Head of caudate nucleus (tissue), 42 donors: ENCODE measurements around the gene SLC35B1.

Experiments used
- DNase-seq, 42 donors: peaks; one replicate each; pipeline versions ENCODE4 v3.0.0 to v3.0.0-alpha.2; 2020 to 2021; ENCODE audit warnings: mixed read lengths in 7 of 42
- intact Hi-C: fragments of 100-400 bp; cut with DNase I; formaldehyde crosslinking; loops from one replicate; pipeline ENCODE4 v1.15.0; 2022

The SLC35B1 gene

GRCh38 chr17:49707246-49707607 is 537 bp downstream of the SLC35B1 start:
- intact Hi-C loops = no loop called here

DNA sequence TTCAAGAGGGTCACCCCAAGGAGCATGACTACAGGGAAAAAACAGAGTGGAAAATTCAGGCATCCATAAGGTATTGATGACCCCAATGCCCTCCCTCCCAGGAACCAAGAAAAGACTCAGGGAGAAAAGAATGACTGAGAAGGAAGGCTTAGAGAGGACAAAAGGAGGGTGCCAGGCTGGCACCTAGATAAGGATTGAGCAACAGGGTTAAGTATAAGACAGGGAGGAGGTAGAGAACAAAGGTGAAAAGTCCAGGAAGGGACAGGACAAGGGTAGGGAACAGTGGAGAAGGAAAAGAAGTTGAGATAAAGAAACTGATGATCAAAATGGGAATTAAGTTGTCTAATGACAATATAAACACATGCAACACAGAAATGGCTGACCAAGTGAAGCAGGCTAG is 2.5 kb downstream of the SLC35B1 start:
- no peak for DNase-seq
- intact Hi-C loops = no loop called here

More at GRCh38 chr17:49707246-49707607, 537 bp downstream of the SLC35B1 start:
- peak in 2 of 42 donors; percentile 12 for DNase-seq

DNA sequence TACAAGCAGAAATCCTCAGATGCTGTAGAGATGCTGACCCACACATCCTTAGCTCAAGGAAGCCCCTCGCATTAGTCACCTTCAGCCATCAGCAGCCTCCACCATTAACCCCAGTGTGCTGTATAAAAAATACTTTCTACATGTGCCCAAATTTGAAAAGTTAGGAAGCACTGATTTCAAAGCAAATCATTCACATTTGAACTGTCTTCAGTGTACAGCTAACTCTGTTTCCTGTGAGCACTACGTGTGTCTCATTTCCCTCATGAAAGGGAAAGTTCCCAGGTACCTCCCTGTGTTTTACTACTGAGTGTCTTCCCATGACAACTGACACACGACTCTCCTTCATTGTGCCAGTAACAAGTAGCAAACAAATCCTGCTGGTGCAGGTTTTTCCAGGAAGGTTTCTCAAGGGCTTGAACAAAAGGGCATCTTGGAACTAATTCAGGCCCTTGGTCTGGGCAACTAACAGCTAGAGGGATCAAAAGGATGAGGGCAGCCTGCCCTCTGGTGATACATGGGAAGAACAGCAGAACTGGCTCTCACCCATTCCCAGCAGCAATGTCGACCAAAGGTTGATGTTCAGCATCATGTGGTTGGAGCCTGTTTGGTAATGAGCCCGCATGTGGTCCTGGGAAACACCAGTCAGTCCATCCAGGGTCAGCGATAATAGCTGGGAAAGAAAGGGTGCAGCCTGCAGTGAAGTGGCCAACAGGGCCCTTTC is 4.0 kb downstream of the SLC35B1 start:
- peak in 23 of 42 donors; percentile 16 to 77 (median 47) for DNase-seq
- intact Hi-C loops = no loop called here

- DNase-seq = peak in 32 of 42 donors; percentile 16 to 86 (median 58)
- intact Hi-C loops = no loop called here
These were observed 6.8 kb downstream of the SLC35B1 start for GRCh38 chr17:49700960-49701359.

GRCh38 chr17:49699966-49700575 is 7.7 kb downstream of the SLC35B1 start:
- DNase-seq = peak in 6 of 42 donors; percentile 32 to 63 (median 42)
- intact Hi-C loops = no loop called here

GRCh38 chr17:49698005-49698404 is 9.8 kb downstream of the SLC35B1 start:
- intact Hi-C loops = no loop called here
- no peak for DNase-seq

DNA sequence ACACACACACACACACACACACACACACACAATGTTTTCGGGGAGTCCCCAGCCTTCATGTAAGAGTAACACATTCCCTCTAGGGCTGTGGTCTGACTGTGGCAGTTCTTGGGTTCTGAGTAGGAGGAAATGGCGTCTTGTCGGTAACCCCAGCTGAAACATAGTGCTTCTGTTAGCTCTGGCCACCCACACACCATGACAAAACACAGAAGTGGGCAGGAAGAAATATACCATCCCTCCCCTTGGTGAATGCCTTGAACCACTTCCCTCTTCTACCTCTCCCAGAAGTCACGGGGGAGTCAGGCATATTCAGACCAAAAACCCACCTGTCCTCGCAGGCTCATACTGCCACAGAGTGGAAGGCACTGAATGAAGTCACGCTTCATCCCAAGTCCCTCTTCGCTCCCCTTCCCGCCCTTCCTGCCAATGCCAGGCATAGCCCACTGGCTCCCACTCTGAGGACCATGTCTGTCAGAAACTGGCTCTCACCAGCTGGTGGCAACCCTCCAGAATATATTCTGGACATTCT is 11.5 kb downstream of the SLC35B1 start:
- intact Hi-C loops = no loop called here
- DNase-seq = peak in 1 of 42 donors; percentile 45

DNA sequence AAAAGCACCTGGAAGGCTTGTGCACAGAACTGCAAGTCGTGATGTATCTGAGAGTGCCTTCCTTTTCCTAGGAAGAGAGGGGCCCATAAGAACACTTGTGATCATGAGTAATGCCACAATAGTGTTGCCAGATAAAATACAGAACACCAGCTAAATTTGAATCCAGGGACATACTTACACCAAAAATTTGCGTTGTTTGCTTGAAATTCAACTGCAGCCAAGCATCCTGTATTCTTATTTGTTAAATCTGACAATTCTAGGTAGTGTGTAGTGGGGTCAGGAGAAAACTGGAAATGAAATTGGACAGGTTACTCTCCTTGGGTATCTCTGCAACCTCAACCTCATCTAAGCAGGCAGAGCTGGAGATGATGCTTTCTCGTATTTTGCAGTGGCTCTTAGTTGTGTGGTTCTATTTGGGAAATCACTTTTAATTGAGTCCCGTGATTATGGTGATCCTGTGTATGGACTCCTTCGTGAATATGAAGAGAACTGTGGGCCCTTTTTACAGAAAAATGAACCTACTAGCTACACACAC is 12.0 kb downstream of the SLC35B1 start:
- intact Hi-C loops = loop anchor here (2.0 kb wide), 1 partner anchor 127 kb away; no protein-coding TSS in a partner anchor
- no peak for DNase-seq

DNA sequence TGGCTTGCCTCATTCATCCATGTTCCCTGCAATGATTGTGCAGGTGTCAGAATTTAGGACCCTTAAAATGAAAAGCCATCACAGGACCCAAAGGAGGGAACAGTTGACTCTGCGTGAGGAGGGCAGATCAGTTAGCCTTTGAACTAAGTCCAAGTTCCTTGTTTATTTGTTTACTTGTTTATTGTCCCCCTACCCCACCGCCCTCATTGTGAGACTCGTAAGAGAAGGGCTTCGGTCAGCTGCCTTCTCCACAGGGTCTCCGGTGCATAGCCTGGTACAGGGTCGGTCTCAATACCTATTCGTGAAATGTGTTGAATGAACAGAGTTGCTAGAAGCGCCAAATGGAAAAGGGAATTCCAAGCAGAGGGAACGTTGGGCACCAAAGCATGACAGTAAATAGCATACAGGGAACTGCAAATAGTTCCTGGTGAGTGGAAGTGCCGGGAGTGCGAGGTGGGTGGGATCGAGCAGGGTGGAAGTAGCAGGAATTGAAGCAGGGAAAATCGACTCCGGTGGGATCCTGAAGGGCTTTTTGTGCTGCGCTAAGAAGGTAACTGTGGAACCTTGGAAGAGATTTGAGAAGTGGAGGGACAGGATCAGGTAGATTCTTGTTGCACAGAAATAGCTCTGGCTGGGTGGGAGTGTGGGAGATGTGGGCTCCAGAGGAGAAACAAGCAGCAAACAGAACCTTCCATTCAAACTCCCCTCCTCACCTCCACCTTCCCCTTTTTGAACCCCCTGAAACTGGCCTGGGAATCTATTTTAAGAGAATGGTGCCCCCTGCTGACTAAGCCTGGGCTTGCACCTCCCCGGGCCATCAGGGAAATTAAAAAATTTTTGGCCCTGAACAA is 12.7 kb downstream of the SLC35B1 start:
- peak in 39 of 42 donors; percentile 26 to 89 (median 69) for DNase-seq
- intact Hi-C loops = loop anchor here (2.0 kb wide), 1 partner anchor 126 kb away; no protein-coding TSS in a partner anchor

DNA sequence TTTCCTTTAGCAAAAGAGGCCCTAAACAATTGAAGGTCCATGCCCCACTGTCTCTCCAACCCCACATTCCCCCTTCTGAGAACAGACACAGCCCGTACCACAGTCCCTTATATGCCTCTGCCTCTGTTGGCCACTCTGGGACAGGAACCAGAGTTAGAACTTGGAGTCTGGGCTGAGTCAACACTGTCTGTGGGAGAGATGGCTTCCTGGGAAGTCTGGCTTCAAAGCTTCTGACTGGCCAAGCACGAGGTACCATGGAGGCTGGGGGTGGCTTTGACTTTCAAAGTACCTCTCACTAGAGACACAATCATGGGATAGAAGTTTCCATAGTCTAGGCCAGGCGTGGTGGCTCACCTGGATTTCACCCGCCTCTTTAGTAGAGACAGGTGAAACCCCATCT is 15.0 kb downstream of the SLC35B1 start:
- intact Hi-C loops = no loop called here
- no peak for DNase-seq

DNA sequence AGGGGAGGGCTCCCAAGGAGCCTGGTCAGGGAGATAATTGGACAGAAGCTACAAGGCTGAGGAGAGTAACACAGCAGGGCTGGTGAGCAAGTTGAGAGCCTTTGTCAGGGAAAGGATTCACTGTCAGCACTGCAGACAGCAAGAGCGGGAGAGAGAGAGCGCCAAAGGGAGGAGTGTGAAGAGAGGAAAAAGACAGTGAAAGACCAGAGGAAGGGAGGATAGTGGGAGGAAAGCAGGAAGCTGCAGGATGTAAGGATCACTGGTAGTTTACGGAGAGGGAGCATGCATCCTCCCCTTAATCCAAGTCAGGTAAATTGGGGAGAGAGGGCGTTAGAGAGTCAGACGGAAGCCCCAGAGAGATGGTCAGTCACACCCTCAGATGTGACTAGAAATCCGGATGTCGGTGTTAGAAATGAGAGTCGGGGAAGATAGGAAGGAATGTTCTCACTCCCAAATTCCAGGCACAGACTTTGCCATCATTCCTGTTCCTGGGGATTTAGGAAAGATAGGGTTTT is 16.0 kb downstream of the SLC35B1 start:
- intact Hi-C loops = no loop called here
- DNase-seq = peak in 1 of 42 donors; percentile 19

- DNase-seq = no peak
- intact Hi-C loops = no loop called here
These were observed 16.6 kb downstream of the SLC35B1 start for GRCh38 chr17:49691086-49691676.

GRCh38 chr17:49690256-49690655 is 17.5 kb downstream of the SLC35B1 start:
- peak in 1 of 42 donors; percentile 16 for DNase-seq
- intact Hi-C loops = no loop called here

DNA sequence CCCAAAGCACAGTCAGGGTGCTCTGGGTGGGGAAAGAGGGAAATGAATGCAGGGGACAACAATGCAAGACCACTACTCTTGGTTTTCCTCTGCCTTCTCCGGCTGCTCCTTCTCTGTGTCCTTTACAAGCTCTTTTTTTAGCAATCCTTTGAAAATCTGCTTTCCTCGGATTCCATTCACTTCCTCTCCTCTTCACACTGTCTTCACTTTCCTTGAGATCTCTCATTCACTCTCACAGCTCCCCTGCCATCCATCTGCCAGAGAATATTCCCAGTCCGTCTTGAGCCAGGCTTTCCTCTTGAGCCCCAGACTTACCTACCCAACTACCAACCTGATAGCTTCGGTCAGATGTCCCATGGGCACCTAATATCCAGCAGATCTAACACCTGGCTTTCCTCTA is 18.9 kb downstream of the SLC35B1 start:
- intact Hi-C loops = no loop called here
- no peak for DNase-seq

GRCh38 chr17:49687878-49688491 is 19.8 kb downstream of the SLC35B1 start:
- intact Hi-C loops = no loop called here
- no peak for DNase-seq

DNA sequence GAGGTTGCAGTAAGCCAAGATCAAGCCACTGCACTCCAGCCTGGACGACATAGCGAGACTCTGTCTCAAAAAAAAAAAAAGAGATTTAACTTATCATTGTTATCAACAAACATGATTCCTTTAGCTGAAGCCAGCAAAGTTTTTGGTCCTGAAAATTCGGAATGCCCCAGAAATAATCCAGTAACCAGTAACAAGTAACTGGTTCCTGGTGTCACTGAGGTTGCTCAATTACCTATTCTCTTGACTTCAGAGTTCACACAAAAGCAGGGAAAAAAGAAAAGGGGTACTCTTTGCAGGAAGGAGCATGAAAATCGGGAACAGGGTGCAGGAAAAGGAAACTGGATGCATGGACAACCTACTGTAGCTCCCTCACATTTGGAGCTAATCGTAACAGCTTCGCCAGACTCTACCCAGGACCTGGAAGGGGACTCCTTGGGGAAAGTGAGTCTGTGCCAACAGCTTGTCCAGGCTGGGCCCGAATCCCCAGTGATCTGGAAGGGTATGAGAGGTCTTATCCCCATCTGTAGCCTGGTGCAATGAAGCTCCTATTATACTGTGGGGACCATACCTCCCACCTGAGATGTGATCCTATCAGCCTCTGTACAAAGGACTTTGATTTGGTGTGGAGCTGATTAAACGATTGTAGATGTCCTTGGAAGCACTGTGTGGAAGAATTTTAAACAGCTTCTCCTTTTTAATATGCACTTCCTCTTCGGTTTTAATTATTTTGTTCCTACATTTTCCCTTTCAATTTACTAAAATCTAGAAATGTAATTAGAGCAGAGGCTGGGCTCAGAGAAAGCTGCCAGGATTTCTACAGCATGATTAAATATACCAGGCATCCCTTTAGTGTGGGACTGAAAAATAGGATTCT is 26.4 kb downstream of the SLC35B1 start:
- DNase-seq = no peak
- intact Hi-C loops = loop anchor here (5.0 kb wide), 1 partner anchor 104 kb away; the partner anchor contains the start of gene NXPH3

DNA sequence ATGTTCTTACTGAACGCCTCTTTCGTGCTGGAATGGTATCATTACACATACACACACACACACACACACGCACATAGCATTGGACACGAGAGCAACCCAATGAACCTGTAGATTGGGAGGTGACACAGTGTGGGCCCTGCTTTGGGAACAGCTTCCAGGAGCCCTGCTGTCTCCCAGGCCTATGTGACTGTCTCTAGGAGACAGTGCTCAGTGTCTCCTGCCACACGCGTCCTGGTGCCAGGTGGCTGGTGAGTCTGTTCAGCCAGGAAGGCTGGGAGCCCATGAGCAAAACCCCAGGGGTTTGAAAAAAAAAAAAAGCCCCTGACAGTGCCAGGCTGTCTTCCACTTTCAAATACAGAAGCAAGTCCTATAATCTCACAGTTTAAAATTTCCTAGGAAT is 27.4 kb downstream of the SLC35B1 start:
- intact Hi-C loops = loop anchor here (5.0 kb wide), 1 partner anchor 103 kb away; the partner anchor contains the start of gene NXPH3
- DNase-seq = no peak
